GM18526 (cell line): ENCODE results near the gene ACOD1.

Experiments used
- POLR2A ChIP-seq: IDR thresholded peaks from 3 replicates; pipeline ENCODE4 v1.6.1; 2011; ENCODE audit not compliant: insufficient read length; ENCODE audit errors: extremely low read depth

Gene ACOD1

DNA sequence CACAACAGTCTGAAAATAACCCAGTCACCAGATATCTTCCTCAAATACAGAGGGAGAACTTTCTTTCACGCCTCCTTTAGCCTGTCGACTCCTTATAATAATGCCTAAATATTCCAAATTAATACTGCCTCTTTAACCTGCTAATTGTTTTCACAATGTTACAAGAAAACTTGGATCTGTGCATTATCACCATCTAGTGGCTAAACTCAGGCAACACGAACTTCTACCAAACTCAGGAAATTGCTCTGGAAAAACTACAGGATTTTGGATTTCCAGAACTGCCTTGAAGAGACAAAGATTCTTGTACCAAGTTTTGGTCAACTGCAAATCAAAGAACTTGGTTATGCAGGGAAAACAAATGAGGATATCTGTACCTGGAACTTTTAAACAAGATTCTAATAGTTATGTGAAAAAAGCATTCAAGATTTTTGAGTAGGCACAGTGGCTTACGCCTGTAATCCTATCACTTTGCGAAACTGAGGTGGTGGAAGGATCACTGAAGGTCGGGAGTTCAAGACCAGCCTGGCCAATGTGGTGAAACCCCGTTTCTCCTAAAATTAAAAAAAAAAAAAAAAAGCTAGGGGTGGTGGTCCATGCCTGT is 54.4 kb downstream of the ACOD1 start:
- no peak for TF ChIP-seq POLR2A
